GM12878 (cell line): ENCODE measurements around the gene PRR29.

Source experiments
- POLR2AphosphoS5 ChIP-seq: IDR thresholded peaks from 2 replicates; pipeline ENCODE4 v1.6.1; 2011; ENCODE audit warnings: mild to moderate bottlenecking, low read length, inconsistent platforms
- ZNF274 ChIP-seq: IDR thresholded peaks from one replicate; pipeline ENCODE4 v1.8.0; 2011; ENCODE audit not compliant: insufficient read length, insufficient read depth

- TF ChIP-seq ZNF274 = no peak
- TF ChIP-seq POLR2AphosphoS5 = no peak
Measured at GRCh38 chr17:63948521-63948920, 49.6 kb upstream of the PRR29 start.
